ENCODE measurements around the gene APP. TPM values are rescaled to one million over a fixed set of nuclear protein-coding genes. Genes with fewer than 3 reads are reported as not detected.
A peak's percentile ranks its signal among the peaks of the same experiment; 100 is the strongest.

APP gene
- total RNA-seq, 2 experiments from 2014 or later = 0.55 TPM; not detected in 1

- Histone ChIP-seq H3K27ac (ENCODE audit: low read depth, low read length, poor library complexity, severe bottlenecking) (no peak overlapping the region), H3K9me3 (ENCODE audit: low read length) (no peaks in the 10 kb centered on the region), H3K4me3 (ENCODE audit: low read depth, low read length, poor library complexity, severe bottlenecking) (no peak overlapping the region), H3K4me1 (ENCODE audit: insufficient read depth, low read length, poor library complexity, severe bottlenecking) (peaks cover 6% of the 10 kb centered on the region), H3K9me2 (ENCODE audit: insufficient read depth, low read length) (no peaks in the 10 kb centered on the region), H2AFZ (ENCODE audit: low read length) (0 out of 2 replicates have a peak overlapping the region, but pooled peaks have one; percentile 51), H4K20me1 (ENCODE audit: insufficient read depth, low read length) (no peaks in the 10 kb centered on the region), H3K4me2 (ENCODE audit: low read length) (0 out of 2 replicates have a peak overlapping the region, but pooled peaks have one; percentile 20), H3K36me3 (ENCODE audit: insufficient read depth, low read length) (no peaks in the 10 kb centered on the region), H3K79me2 (ENCODE audit: insufficient read depth, low read depth, low read length) (no peaks in the 10 kb centered on the region)
- ChIA-PET CTCF (ENCODE audit: unreplicated experiment) (no interaction called here), POLR2A (no interaction called here)
- no TSS peak for BruUV-seq (replicated peaks)
- TF ChIP-seq CTCF (conservative IDR thresholded peaks at IDR 0.05; ENCODE audit: low read length) (no peak), EZH2phosphoT487 (IDR thresholded peaks at IDR 0.05; ENCODE audit: borderline replicate concordance, low read depth, low read length) (no peak)
- intact Hi-C loops (cut with micrococcal nuclease; ENCODE audit: unreplicated experiment) = no loop called here
- DNase-seq (ENCODE audit: low spot score) = no peak
Measured at GRCh38 chr21:25904044-25904695, 266.4 kb downstream of the APP start.

- H3K9me2 ChIP-seq (ENCODE audit: insufficient read depth, low read length) = no peaks in the 10 kb centered on the region
- TF ChIP-seq CTCF (conservative IDR thresholded peaks at IDR 0.05; ENCODE audit: low read length) (no peak), EZH2phosphoT487 (IDR thresholded peaks at IDR 0.05; ENCODE audit: borderline replicate concordance, low read depth, low read length) (no peak)
- no peaks in the 10 kb centered on the region for H3K36me3 ChIP-seq (ENCODE audit: insufficient read depth, low read length)
- CTCF ChIA-PET (ENCODE audit: unreplicated experiment) = no interaction called here
- no peaks in the 10 kb centered on the region for H4K20me1 ChIP-seq (ENCODE audit: insufficient read depth, low read length)
- no peaks in the 10 kb centered on the region for H3K9me3 ChIP-seq (ENCODE audit: low read length)
- H3K79me2 ChIP-seq (ENCODE audit: insufficient read depth, low read depth, low read length) = no peaks in the 10 kb centered on the region
- H3K27ac ChIP-seq (ENCODE audit: low read depth, low read length, poor library complexity, severe bottlenecking) = no peak overlapping the region
- intact Hi-C loops (cut with micrococcal nuclease; ENCODE audit: unreplicated experiment) = no loop called here
- 0 out of 2 replicates have a peak overlapping the region, but pooled peaks have one; percentile 20 for H3K4me2 ChIP-seq (ENCODE audit: low read length)
- peaks cover 6% of the 10 kb centered on the region for H3K4me1 ChIP-seq (ENCODE audit: insufficient read depth, low read length, poor library complexity, severe bottlenecking)
- H3K4me3 ChIP-seq (ENCODE audit: low read depth, low read length, poor library complexity, severe bottlenecking) = no peak overlapping the region
- DNase-seq (ENCODE audit: low spot score) = peak; percentile 35
- POLR2A ChIA-PET = no interaction called here
- peak overlapping the region; percentile 51; the same call in 1 of the 2 replicates for H2AFZ ChIP-seq (ENCODE audit: low read length)
- BruUV-seq (replicated peaks) = no TSS peak
Measured at GRCh38 chr21:25903607-25904006, 267.0 kb downstream of the APP start.

- no peaks in the 10 kb centered on the region for H3K79me2 ChIP-seq (ENCODE audit: insufficient read depth, low read depth, low read length)
- H3K4me1 ChIP-seq (ENCODE audit: insufficient read depth, low read length, poor library complexity, severe bottlenecking) = peaks cover 6% of the 10 kb centered on the region
- H3K4me2 ChIP-seq (ENCODE audit: low read length) = no peak overlapping the region
- TF ChIP-seq CTCF (conservative IDR thresholded peaks at IDR 0.05; ENCODE audit: low read length) (no peak), EZH2phosphoT487 (IDR thresholded peaks at IDR 0.05; ENCODE audit: borderline replicate concordance, low read depth, low read length) (no peak)
- H3K9me3 ChIP-seq (ENCODE audit: low read length) = no peaks in the 10 kb centered on the region
- no peak for DNase-seq (ENCODE audit: low spot score)
- H3K27ac ChIP-seq (ENCODE audit: low read depth, low read length, poor library complexity, severe bottlenecking) = no peak overlapping the region
- no peak overlapping the region for H3K4me3 ChIP-seq (ENCODE audit: low read depth, low read length, poor library complexity, severe bottlenecking)
- no peaks in the 10 kb centered on the region for H4K20me1 ChIP-seq (ENCODE audit: insufficient read depth, low read length)
- no TSS peak for BruUV-seq (replicated peaks)
- CTCF ChIA-PET (ENCODE audit: unreplicated experiment) = no interaction called here
- intact Hi-C loops (cut with micrococcal nuclease; ENCODE audit: unreplicated experiment) = no loop called here
- no peaks in the 10 kb centered on the region for H3K36me3 ChIP-seq (ENCODE audit: insufficient read depth, low read length)
- no peak overlapping the region; the same call in 1 of the 2 replicates for H2AFZ ChIP-seq (ENCODE audit: low read length)
- POLR2A ChIA-PET = interaction anchor here (0.6 to 2.2 kb wide), 7 partner anchors 9 to 1278 kb away, joined by 3 to 6 read pairs (median 5); no protein-coding TSS in a partner anchor
- no peaks in the 10 kb centered on the region for H3K9me2 ChIP-seq (ENCODE audit: insufficient read depth, low read length)
Measured at GRCh38 chr21:25901330-25901979, 269.1 kb downstream of the APP start.
